K562 (cell line): ENCODE results near the gene TAF5.

Experiments
- ARID3B ChIP-seq: fragments of 250-450 bp; sonication (Bioruptor Pico); IDR thresholded peaks from 2 replicates; pipeline ENCODE4 v1.4.0; 2020; ENCODE audit warnings: borderline replicate concordance
- POLR2A ChIP-seq: fragments of 450-650 bp; conservative IDR thresholded peaks from 2 replicates; pipeline ENCODE4 v1.6.1; 2016
- ZBTB12 ChIP-seq: fragments of 250-450 bp; sonication (Bioruptor Pico); IDR thresholded peaks from 2 replicates; pipeline ENCODE4 v1.4.0; 2020

- no peak for TF ChIP-seq ZBTB12
- TF ChIP-seq ARID3B, result no peak
- no peak for TF ChIP-seq POLR2A
Measured at GRCh38 chr10:103336370-103336769, 31.4 kb upstream of the TAF5 start.
